GM12878 (cell line): ENCODE data around the gene MLST8. TPM values are rescaled to one million over a fixed set of nuclear protein-coding genes. Genes with fewer than 3 reads are reported as not detected.

Experiments
- ATAC-seq: fragments of 200-7000 bp; cut with Tn5 transposase; 3 replicates; pipeline ENCODE4 v1.9.1; 2020; ENCODE audit warnings: mild to moderate bottlenecking, moderate library complexity
- BruUV-seq: library from RNA; stranded (reverse); fragments of 400-500 nt; replicated peaks from 2 replicates; lab custom pipeline; 2021; lab: Mats Ljungman, UMichigan
- CTCF ChIA-PET: fragments of 300-600 bp; sonication (Branson Sonifier 250); formaldehyde crosslinking; extraction: SDS; loops from one replicate; lab custom pipeline; 2021; ENCODE audit warnings: inconsistent platforms; lab: Yijun Ruan, JAX
- POLR2A ChIA-PET: fragments of 350-600 bp; formaldehyde crosslinking; extraction: SDS; loops from one replicate; lab custom pipeline; 2021; ENCODE audit warnings: inconsistent platforms; lab: Charles Lee
- RAD21 ChIA-PET: fragments of 300-600 bp; sonication (Branson Sonifier 250); formaldehyde crosslinking; loops from one replicate; lab custom pipeline; 2023; ENCODE audit warnings: antibody characterized with exemption; ENCODE audit not compliant: unreplicated experiment; lab: Charles Lee
- SMC1A ChIA-PET: fragments of 300-600 bp; sonication (Branson Sonifier 250); formaldehyde crosslinking; loops from one replicate; lab custom pipeline; 2023; ENCODE audit not compliant: unreplicated experiment, uncharacterized antibody; lab: Charles Lee
- DNase-seq: peaks from one replicate; pipeline ENCODE4 v3.0.0-alpha.2; 2011; ENCODE audit warnings: low read depth, low spot score
- FAIRE-seq: peaks from 3 replicates; lab custom pipeline; 2011; peaks lifted over from hg19 to GRCh38; lab: Jason Lieb, UNC
- H2AFZ ChIP-seq: 2 replicates; pipeline ENCODE4 v1.6.0; 2011; ENCODE audit warnings: low read depth, low read length, control low read depth; ENCODE audit not compliant: control insufficient read depth
- H3K27ac ChIP-seq: 2 replicates; pipeline ENCODE4 v1.5.1; 2011; ENCODE audit warnings: control low read depth; ENCODE audit not compliant: control insufficient read depth, insufficient read depth
- H3K27me3 ChIP-seq, 2 experiments: replicated peaks in 1 of 2; 2 replicates each; pipeline versions ENCODE4 v1.6.0 to v1.6.1; 2011; ENCODE audit warnings: low read length in 1 of 2; ENCODE audit not compliant: control insufficient read depth in 2 of 2, insufficient read depth in 2 of 2
- H3K36me3 ChIP-seq, 2 experiments: 2 replicates each; pipeline ENCODE4 v1.5.1; 2011; ENCODE audit warnings: low read length in 1 of 2; ENCODE audit not compliant: control insufficient read depth in 2 of 2, insufficient read depth in 2 of 2
- H3K4me1 ChIP-seq: 2 replicates; pipeline ENCODE4 v1.6.1; 2011; ENCODE audit warnings: mild to moderate bottlenecking, low read length, moderate library complexity, mixed read lengths; ENCODE audit not compliant: control insufficient read depth, insufficient read depth
- H3K4me2 ChIP-seq: 2 replicates; pipeline ENCODE4 v1.6.0; 2011; ENCODE audit warnings: control low read depth; ENCODE audit not compliant: control insufficient read depth, insufficient read depth
- H3K4me3 ChIP-seq: fragments of 200-600 bp; sonication (generic); 2 replicates; pipeline ENCODE4 v1.5.1; 2016
- H3K79me2 ChIP-seq: 2 replicates; pipeline ENCODE4 v1.6.0; 2011; ENCODE audit warnings: low read length; ENCODE audit not compliant: control insufficient read depth, insufficient read depth
- H3K9ac ChIP-seq: 2 replicates; pipeline ENCODE4 v1.8.0; 2011; ENCODE audit warnings: low read length, control low read depth, mixed read lengths; ENCODE audit not compliant: control insufficient read depth, insufficient read depth
- H3K9me3 ChIP-seq: replicated peaks from 3 replicates; pipeline ENCODE4 v1.5.1; 2011; ENCODE audit warnings: mild to moderate bottlenecking, low read length; ENCODE audit not compliant: control insufficient read depth, insufficient read depth
- H4K20me1 ChIP-seq: 2 replicates; pipeline ENCODE4 v1.6.0; 2011; ENCODE audit not compliant: control insufficient read depth, insufficient read depth
- BCLAF1 ChIP-seq: fragments of 450-650 bp; IDR thresholded peaks from 2 replicates; pipeline ENCODE4 v1.6.1; 2017; ENCODE audit warnings: antibody characterized with exemption, mild to moderate bottlenecking, moderate library complexity
- CBFB ChIP-seq: IDR thresholded peaks from 2 replicates; pipeline ENCODE4 v1.6.1; 2016; ENCODE audit warnings: antibody characterized with exemption, low read depth
- FOXK2 ChIP-seq: fragments of 450-650 bp; IDR thresholded peaks from 2 replicates; pipeline ENCODE4 v1.6.1; 2017; ENCODE audit warnings: mild to moderate bottlenecking, moderate library complexity
- IKZF1 ChIP-seq: fragments of 450-650 bp; conservative IDR thresholded peaks from 2 replicates; pipeline ENCODE4 v1.6.1; 2017; ENCODE audit warnings: antibody characterized with exemption, mild to moderate bottlenecking
- KLF5 ChIP-seq: fragments of 450-650 bp; IDR thresholded peaks from 2 replicates; pipeline ENCODE4 v1.6.1; 2014; ENCODE audit warnings: mild to moderate bottlenecking; ENCODE audit not compliant: partially characterized antibody
- NFIC ChIP-seq: IDR thresholded peaks from 2 replicates; pipeline ENCODE4 v1.6.1; 2012; ENCODE audit warnings: low read depth, mild to moderate bottlenecking, inconsistent platforms, low read length, moderate library complexity
- NRF1 ChIP-seq: conservative IDR thresholded peaks from 2 replicates; pipeline ENCODE4 v1.6.1; 2011; ENCODE audit warnings: mild to moderate bottlenecking, low read depth, low read length, improper control_type of control experiment
- POLR2AphosphoS5 ChIP-seq: IDR thresholded peaks from 2 replicates; pipeline ENCODE4 v1.6.1; 2011; ENCODE audit warnings: mild to moderate bottlenecking, low read length, inconsistent platforms
- RFX5 ChIP-seq: IDR thresholded peaks from 2 replicates; pipeline ENCODE4 v1.6.1; 2011; ENCODE audit warnings: low read depth, low read length, improper control_type of control experiment
- TCF3 ChIP-seq: IDR thresholded peaks from 2 replicates; pipeline ENCODE4 v1.6.1; 2012; ENCODE audit warnings: low read depth, mild to moderate bottlenecking, low read length, borderline replicate concordance; ENCODE audit not compliant: insufficient read depth
- ZSCAN29 ChIP-seq: fragments of 450-650 bp; IDR thresholded peaks from 2 replicates; pipeline ENCODE4 v1.6.1; 2017; ENCODE audit warnings: mild to moderate bottlenecking, moderate library complexity
- WGBS: methylation state at CpG from one replicate; pipeline ENCODE4 v1.1.6; 2016; ENCODE audit warnings: low lambda C conversion rate; ENCODE audit not compliant: insufficient replicate concordance, insufficient coverage; ENCODE audit errors: missing lambda C conversion rate; 5-methylcytosine and 5-hydroxymethylcytosine counted together
- in situ Hi-C: fragments of 300-500 bp; cut with MboI; formaldehyde crosslinking; loops from 9 replicates; pipeline ENCODE4 v1.14.3; 2018; ENCODE audit warnings: mixed read lengths
- intact Hi-C: fragments of 100-400 bp; cut with micrococcal nuclease; formaldehyde crosslinking; loops from one replicate; pipeline ENCODE4 v1.14.2; 2022; ENCODE audit not compliant: unreplicated experiment
- polyA plus RNA-seq, 11 experiments: library from polyadenylated mRNA; depleted of rRNA in 4 of 11; unstranded in 6 of 11; stranded (reverse) in 5 of 11; fragments of >200 nt; fragmentation: Nextera tagmentation in 4 of 11; fragmentation: Illumina TruSeq in 1 of 11; extraction: Ambion mirVana in 4 of 11; extraction: Trizol in 1 of 11; gene quantifications; 1 replicate in 1 of 11; 2 replicates in 10 of 11; pipeline versions ENCODE4 v1.2.1 to v1.2.3, GENCODE V29; 2011 to 2016; ENCODE audit warnings: inconsistent platforms in 2 of 11, missing spikeins in 2 of 11, low read depth in 1 of 11
- total RNA-seq, 4 experiments: library from RNA; depleted of rRNA in 3 of 4; stranded (reverse); fragments of >200 nt in 3 of 4; fragmentation: Illumina TruSeq in 1 of 4; extraction: Trizol in 1 of 4; gene quantifications; 2 replicates each; pipeline versions ENCODE4 v1.2.1 to v1.2.3, GENCODE V29; 2013 to 2021
- TF ChIP-seq, protein P1 (sequence below): fragments of 450-650 bp; conservative IDR thresholded peaks from 2 replicates; pipeline ENCODE4 v1.6.1; 2017; ENCODE audit warnings: mild to moderate bottlenecking, moderate library complexity
- TF ChIP-seq, protein P2 (sequence below): IDR thresholded peaks from 2 replicates; pipeline ENCODE4 v1.6.1; 2011; ENCODE audit warnings: borderline replicate concordance, low read depth, mild to moderate bottlenecking, moderate library complexity, mixed read lengths, low read length; ENCODE audit not compliant: insufficient read depth; ENCODE audit errors: extremely low read length

MLST8 gene
- total and polyA plus RNA-seq, 10 of the 15 experiments (the other 5 are each of a cell fraction or from before 2014, with no cell fraction given): 1.0 to 114 (median 64.2) TPM

DNA sequence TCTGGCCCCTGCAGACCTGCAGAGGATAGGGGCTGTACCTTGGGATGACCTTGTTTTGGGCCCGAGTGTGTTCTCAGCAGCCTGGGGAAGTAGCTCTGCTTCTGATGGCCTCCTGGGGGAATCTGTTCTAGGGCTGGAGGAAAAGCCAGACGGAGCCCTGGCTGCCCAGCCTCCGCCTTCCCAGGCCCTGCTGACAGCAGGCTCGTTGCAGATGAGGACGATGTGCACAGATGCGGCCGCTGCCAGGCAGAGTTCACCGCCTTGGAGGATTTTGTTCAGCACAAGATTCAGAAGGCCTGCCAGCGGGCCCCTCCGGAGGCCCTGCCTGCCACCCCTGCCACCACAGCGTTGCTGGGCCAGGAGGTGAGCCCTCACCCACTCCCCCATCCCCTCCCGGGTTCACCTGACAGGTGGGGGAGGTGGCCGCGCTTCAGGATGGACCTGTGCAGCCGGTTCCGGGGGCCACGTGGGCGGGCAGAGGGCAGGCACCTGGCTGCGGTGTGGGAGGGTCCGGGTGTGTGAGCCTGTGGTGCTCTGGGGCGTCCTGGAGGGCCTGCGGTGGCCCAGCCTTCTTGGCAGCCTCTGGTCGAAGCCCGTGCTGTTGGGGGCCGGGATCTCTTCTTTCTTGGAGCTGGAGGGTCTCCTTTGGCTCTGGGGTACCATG, 23.0 kb downstream of the MLST8 start:
- Histone ChIP-seq H3K27ac (no peak overlapping the region), H3K4me3 (no peak overlapping the region), H3K36me3 (peaks cover 4 to 30% of the 10 kb centered on the region in 2 experiments; a peak in 3 of 4 replicates), H3K27me3 (no peaks in the 10 kb centered on the region), H3K4me1 (peaks cover 5% of the 10 kb centered on the region; the same call in 1 of the 2 replicates), H3K79me2 (peaks cover 27% of the 10 kb centered on the region), H3K4me2 (no peak overlapping the region), H4K20me1 (no peaks in the 10 kb centered on the region), H2AFZ (no peak overlapping the region), H3K9me3 (no peaks in the 10 kb centered on the region), H3K9ac (no peak overlapping the region)
- BruUV-seq: no TSS peak
- no peak for ATAC-seq
- ChIA-PET RAD21 (no interaction called here), POLR2A (no interaction called here), CTCF (no interaction called here), SMC1A (no interaction called here)
- intact Hi-C loops (no loop called here), in situ Hi-C loops (no loop called here)
- FAIRE-seq: no peak
- 92% methylated on average over 25 of the region's 25 CpGs for WGBS
- no peak for DNase-seq
- TF ChIP-seq, protein P1, sequence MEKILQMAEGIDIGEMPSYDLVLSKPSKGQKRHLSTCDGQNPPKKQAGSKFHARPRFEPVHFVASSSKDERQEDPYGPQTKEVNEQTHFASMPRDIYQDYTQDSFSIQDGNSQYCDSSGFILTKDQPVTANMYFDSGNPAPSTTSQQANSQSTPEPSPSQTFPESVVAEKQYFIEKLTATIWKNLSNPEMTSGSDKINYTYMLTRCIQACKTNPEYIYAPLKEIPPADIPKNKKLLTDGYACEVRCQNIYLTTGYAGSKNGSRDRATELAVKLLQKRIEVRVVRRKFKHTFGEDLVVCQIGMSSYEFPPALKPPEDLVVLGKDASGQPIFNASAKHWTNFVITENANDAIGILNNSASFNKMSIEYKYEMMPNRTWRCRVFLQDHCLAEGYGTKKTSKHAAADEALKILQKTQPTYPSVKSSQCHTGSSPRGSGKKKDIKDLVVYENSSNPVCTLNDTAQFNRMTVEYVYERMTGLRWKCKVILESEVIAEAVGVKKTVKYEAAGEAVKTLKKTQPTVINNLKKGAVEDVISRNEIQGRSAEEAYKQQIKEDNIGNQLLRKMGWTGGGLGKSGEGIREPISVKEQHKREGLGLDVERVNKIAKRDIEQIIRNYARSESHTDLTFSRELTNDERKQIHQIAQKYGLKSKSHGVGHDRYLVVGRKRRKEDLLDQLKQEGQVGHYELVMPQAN: no peak
- TF ChIP-seq NFIC (no peak), RFX5 (no peak), ZSCAN29 (no peak), NRF1 (no peak), FOXK2 (no peak), BCLAF1 (no peak), CBFB (no peak), POLR2AphosphoS5 (no peak), KLF5 (no peak), IKZF1 (no peak), TCF3 (no peak)
- TF ChIP-seq, protein P2, sequence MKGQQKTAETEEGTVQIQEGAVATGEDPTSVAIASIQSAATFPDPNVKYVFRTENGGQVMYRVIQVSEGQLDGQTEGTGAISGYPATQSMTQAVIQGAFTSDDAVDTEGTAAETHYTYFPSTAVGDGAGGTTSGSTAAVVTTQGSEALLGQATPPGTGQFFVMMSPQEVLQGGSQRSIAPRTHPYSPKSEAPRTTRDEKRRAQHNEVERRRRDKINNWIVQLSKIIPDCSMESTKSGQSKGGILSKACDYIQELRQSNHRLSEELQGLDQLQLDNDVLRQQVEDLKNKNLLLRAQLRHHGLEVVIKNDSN: no peak
